HG02763 (cell line): ENCODE data around the gene BCO2.
"Not testable (repeated sequence)": the region's sequence is repeated elsewhere in the genome, so short reads cannot be mapped to it uniquely, and the experiment has no call there.

Source experiments
- ATAC-seq: cut with Tn5 transposase; IDR thresholded peaks from one replicate; pipeline ENCODE4 v1.9.1; 2021; ENCODE audit warnings: mild to moderate bottlenecking, moderate library complexity; ENCODE audit not compliant: unreplicated experiment

BCO2 gene

DNA sequence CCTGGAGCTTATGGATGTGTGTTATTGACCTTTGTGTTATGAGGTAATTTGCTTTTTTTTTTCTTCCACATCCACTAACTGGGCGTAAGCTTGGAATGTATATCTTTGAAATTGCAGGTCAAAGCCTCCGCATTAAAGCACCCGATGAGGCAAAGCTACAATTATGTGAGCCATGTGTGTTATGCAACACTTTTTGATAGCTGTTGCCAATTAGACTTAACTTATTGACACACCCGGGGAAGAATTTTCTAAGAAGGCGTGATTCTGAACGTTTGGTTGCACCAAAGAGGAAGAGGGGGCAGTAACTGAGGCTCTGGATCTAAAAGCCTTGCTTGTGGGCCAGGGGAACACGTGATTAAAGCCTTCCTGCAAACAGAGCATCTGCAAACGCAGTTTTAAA is 8.8 kb upstream of the BCO2 start:
- no peak for ATAC-seq

DNA sequence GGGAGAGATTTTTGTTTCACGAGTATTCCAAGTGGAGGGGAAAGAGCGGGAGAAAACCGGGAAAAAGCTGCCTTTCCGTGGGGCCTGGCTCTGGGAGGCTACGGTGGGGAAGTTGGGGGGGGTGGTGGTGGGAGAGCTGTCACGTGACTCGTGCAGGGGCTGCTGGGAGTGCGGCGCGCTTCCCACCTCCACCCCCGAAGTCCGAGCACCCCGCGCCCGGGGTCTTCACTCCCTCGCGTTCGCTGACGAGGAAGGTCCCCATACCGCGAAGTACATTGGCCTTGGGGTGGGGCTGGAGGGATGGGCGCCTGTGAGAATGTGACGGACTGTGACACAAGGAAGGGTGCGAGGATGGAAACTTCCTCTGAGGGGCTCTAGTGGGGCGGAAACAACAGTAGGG is 8.2 kb upstream of the BCO2 start, which contains the start of gene TEX12:
TEX12 (plus strand) TSS at position 228 of the 400 bp plus-strand sequence. CDS start 1,897 bp downstream, outside the sequence.
- no peak for ATAC-seq

DNA sequence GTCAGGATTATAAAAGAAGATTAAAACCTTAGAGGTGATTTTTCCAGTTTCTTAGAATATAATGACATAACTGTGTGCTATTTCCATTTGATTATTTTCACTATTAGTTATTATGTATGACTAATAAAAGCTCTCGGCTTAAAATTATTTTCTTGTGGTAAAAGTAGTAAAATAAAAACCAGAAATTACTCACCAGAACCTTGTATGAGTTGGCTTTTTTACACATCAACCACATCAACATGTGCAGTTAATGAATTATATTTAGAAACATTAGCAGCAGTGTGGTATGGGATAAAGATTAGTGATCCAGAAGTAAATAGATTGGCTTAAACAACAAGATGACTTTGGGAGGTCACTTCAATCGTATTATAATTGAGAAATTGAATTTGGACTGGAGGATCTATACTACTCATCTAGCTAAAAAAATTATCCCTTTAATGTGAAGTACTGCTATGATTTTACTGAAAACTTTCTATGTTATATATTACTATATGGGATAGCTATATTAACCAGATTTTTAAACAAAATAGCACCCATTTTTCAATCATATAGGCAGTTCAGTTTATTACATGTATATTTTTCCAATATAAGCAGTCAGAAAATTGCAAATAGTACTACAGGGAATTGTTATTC is 2.8 kb upstream of the BCO2 start:
- no peak for ATAC-seq

DNA sequence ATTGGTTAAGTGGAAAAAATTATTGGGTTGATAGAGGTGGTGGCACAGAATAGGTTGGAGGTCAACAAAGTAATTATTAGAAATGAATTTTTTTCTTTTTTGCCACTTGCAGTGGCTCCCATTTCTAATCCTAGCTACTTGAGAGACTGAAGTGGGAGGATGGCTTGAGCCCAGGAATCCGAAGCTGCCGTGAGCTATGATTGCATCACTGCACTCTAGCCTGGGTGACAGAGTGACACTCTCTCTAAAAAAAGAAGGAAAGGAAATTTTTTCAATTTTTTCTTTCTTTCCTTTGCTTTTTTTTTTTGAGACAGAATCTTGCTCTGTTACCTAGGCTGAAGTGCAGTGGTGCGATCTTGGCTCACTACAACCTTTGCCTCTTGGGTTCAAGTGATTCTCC is 2.2 kb upstream of the BCO2 start:
- no peak for ATAC-seq

DNA sequence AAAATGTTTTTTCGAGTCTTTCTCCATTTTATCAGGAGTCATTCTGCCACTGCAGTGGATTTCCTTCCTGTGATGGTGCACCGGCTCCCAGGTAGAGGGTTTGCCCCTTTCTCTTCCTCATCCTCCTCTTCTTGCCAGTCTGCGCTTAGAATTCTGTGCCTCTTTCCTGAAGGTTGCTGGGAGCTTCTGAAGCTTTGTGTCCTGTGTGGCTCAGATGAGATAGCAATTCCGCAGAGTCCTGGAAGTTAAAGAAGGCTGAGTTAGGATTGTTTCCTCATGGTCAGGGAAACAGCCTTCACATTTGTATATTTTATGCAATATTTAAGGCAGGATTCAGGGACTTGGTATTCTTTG is 264 bp downstream of the BCO2 start:
- ATAC-seq = no peak

DNA sequence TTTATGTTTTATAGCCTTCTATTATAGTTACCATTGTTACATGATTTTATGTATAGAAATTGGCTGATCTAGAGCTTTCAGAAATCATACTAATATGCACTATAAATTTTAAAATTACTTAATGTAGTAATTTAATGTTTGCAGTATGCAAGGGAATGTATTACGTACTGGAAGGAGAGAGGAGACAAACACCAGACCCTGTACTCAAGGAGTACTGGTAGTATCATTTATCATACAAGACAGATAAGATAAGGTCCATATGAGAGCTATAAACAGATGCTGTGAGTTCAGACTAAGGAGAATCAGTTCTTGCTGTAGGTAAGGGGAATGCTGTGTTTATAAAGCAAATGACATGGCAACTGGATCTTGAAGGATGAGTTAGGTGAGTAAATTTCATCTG is 765 bp downstream of the BCO2 start:
- ATAC-seq = no peak

DNA sequence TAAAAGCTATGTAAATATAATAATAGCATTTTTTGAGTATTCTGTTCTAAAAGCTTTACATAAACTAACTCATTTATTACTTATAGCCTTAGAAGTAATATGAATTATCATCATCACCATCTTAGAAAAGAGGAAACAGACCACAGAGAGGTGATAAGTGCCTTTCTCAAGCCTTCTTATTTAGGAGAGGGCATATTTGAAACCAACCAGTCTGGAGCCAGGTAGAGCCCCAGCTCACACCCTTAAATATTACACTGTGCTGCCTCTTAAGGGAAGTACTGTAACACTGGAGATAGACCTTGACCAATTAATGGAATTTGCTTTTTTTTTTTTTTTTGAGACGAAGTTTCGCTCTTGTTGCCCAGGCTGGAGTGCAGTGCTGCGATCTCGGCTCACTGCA is 2.3 kb downstream of the BCO2 start:
- no peak for ATAC-seq

DNA sequence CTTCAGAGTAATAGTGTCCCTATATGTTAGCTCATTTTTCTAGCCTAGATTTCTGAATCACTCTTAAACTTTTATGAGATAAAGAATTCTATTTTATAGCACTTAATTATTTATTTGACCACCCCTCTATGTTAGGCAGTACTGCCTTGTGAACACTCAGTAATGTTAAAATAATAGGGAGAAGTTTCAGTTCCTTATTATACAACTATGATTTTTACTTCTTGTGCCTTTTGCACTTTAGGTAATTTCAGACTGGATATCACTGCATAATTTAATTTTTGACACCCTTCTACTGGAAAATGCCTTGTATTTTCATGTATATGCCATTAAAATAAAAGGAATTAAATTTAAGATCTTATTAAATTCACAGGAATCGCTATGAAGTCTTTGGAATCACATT is 3.1 kb downstream of the BCO2 start:
- ATAC-seq = no peak

DNA sequence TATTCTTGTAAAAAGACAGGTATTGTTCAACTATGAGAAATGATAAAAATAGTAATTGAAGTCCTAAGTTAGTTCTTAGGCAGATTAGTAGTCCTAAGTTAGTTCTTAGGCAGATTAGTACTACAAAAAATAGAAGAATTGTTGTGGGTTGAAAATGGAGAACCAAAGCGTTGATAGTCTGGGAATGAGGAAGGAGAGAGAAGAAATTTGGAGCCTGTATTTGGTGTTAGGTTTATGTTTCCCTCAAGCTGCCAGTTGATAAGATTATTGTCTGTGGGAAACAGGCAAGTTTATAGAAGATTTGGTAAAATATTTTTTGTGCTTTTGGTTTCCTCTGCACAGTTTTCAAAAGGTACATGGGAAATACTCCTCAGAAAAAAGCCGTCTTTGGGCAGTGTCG is 3.6 kb downstream of the BCO2 start:
- ATAC-seq = no peak

DNA sequence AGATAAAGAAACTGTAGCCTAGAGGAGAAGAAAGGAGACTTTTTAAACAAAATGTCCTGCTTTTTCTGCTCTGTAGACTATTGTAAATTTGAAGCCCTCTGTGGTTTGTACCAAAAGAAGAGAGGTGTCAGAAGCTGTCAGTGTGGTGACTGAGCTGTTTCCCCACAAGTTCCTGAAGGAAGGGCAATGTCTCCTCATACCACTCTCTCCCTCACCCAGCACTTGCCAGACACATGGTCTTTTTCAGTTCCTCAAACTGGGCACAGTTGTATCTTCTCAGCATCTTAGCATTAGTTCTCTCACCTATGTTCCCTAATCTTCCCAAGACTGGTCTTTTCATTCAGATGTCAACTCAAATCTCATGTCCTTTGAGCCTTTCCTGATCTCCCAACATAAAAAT is 4.3 kb downstream of the BCO2 start:
- no peak for ATAC-seq

DNA sequence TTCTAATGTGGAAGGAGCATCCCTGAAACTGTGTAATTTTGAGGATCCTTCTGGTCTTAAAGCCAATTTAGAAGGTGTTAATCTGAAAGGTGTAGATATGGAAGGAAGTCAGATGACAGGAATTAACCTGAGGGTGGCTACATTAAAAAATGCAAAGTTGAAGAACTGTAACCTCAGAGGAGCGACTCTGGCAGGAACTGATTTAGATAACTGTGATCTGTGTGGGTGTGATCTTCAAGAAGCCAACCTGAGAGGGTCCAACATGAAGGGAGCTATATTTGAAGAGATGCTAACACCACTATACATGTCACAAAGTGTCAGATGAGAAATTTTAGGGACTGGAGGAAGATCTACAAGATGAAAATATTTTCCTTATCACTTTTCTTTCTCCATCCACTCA is 7.6 kb downstream of the BCO2 start:
- no peak for ATAC-seq

DNA sequence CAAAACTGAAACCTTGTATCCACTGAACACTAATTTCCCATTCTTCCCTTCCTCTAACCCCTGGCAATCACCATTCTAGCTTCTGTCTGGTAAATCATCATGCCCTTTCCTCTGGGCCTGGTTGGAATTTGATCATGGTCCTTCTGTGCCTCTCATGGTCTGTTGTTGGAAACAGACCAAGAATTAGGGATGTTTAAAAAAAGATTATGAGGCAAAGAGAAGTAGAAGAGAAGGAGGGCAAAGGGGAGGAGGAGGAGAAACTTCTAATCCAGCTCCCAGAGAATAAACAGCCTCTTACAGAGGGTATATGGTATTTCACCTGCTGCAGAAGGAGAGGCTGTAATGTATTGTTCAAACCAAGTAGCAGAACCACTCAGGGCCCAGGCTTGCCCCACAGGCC is 10.6 kb downstream of the BCO2 start:
- no peak for ATAC-seq

DNA sequence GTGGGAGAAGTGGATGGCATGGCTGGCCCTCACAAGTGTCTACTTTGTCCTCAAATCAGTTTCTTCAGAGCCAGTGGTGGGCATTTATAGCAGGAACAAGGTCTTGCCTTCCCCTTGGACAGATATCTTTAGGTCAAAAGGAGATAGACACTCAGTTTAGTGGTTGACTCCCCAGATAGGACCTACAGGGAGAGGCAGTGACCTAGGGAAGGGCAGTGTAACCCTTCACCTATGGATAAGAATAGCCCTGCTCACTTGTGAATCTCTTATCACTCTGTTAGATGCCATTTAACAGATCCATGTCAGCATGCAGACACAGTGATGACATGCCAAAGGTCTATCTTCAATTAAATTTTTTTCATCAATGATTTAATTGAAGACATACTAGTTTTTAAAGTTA is 11.0 kb downstream of the BCO2 start:
- no peak for ATAC-seq

DNA sequence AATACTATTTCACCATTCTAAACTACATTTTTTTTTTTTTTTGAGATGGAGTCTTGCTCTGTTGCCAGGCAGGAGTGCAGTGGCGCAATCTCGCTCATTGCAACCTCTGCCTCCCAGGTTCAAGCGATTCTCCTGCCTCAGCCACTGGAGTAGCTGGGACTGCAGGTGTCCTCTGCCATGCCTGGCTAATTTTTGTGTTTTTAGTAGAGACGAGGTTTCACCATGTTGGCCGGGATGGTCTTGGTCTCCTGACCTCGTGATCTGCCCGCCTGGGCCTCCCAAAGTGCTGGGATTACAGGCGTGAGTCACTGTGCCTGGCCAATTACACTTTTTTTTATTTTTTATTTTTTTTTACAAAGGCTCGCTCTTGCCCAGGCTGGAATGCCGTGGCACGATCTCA is 19.8 kb downstream of the BCO2 start:
- ATAC-seq = not testable (repeated sequence)

DNA sequence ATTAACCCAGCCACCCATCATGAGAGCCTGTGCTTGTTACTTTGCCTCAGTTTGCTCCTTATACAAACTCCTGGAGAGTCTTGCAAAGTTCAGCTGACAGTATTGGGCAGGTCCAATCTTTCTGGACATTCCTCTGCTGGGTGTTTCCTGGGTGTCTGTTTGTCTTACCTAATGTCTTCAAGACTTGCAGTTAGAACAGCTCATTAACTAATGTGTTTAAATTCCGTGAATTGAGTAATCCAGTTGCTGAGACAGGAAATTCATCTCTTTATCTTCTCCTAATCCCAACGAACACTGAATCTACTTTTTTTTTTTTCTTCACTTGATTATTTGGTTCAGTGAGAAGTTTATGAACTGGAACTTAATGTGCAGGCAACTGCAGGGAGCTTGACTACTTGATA is 20.6 kb downstream of the BCO2 start:
- no peak for ATAC-seq

DNA sequence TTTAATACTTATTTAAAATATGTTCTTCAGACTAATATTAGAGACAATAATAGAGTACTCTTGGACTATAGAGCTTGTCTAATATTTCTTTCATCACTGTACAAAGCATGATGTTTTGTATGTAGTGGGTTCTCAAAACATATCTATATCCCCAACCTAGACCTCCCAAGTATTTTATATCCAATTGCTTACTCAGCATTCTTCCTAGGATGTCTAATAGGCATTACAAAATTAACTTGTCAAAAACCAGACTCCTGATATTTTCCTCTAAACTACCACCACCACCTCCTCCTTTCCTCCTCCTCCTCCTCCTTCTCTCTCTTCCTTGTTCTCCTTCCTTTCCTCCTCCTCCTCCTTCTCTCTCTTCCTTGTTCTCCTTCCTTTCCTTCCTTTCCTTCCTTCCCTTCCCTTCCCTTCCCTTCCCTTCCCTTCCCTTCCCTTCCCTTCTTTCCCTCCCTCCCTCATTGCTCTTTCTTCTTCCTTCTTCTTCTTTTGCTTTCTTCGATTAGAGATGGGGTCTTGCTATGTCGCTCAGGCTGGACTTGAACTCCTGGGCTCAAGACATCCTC is 21.3 kb downstream of the BCO2 start:
- ATAC-seq = no peak

DNA sequence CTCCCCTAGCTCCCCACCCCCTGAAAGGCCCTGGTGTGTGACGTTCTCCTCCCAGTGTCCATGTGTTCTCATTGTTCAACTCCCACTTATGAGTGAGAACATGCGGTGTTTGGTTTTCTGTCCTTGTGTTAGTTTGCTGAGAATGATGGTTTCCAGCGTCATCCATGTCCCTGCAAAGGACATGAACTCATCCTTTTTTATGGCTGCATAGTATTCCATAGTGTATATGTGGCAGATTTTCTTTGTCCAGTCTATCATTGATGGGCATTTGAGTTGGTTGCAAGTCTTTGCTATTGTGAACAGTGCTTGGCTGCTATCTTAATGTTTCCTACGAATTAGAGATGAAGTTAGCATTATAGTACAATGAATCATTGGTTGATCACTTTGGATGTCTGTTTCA is 23.8 kb downstream of the BCO2 start:
- ATAC-seq = not testable (repeated sequence)

DNA sequence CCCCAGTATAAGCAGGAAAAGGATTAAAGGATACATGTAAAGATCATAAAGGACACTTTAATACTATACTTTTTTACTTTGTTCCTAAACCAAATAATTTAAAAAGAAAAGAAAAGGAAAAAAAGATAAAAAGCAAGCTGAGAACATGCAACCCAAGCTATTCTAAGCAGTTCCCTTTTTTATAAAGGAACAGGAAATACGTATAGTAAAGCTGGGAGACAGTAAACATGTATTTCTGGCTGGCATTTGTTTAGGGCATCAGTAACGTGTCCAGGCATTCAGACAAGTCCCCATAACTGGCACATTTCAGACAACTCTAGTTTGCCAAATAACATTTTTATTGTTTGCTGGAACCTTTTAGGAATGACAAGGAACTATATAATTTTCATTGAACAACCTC is 24.9 kb downstream of the BCO2 start:
- no peak for ATAC-seq

DNA sequence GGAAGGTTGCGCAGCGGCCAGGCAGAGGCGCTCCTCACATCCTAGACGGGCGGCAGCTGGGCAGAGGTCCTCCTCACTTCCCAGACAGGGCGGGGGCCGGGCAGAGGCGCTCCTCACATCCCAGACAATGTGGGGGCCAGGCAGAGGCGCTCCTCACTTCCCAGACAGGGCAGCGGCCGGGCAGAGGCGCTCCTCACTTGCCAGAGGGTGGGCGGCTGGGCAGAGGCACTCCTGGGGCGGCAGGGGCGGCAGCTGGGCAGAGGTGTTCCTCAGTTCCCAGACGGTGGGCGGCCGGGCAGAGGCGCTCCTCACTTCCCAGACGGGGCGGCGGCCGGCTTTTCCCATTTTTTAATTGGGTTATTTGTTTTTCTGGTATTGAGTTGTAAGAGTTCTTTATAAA is 30.8 kb downstream of the BCO2 start:
- no peak for ATAC-seq

DNA sequence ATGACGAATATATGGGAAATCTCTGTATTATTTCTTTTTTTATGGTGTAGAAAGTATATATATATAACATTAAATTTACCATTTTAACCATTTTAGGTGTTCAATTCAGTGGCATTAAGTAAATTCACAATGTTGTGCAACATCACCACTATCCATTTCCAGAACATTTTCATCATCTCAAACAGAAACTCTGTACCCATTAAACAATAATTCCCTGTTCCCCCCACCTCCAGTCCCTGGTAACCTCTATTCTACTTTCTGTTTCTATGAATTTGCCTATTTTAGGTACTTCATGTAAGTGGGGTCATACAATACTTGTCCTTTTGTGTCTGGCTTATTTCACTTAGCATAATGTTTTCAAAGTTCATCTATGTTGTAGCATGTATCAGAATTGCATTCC is 35.6 kb downstream of the BCO2 start:
- ATAC-seq = no peak

DNA sequence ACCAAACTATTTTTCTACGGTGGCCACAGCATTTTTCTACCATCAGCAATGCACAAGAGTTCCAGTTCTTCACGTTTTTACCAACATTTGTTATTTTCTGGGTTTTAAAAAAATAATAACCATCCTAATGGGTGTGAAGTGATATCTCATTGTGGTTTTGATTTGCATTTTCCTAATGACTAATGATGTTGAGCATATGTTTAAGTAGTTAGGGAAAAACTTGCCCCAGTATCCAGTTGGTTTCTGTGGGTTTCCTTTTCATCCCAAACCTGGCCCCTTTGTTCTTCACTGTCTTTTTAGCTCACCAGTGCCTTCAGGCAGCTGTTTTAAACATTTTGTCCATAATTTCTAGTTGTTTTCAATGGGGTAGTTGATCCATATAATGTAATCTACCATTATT is 36.2 kb downstream of the BCO2 start:
- no peak for ATAC-seq

DNA sequence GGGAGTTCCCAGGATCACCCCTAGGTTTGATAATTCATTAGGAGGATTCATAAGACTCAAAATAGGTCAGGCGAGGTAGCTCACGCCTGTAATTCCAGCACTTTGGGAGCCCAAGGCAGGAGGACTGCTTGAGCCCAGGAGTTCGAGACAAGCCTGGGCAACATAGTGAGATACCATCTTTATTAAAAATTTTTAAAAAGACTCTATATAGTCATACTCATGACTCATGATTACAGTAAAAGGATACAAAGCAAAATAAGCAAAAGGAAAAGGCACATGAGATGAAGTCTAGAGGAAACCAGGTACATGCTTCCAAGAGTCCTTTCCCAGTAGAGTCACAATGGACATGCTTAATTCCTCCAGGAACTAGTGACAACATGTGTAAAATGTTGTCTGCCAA is 37.0 kb downstream of the BCO2 start:
- ATAC-seq = no peak

DNA sequence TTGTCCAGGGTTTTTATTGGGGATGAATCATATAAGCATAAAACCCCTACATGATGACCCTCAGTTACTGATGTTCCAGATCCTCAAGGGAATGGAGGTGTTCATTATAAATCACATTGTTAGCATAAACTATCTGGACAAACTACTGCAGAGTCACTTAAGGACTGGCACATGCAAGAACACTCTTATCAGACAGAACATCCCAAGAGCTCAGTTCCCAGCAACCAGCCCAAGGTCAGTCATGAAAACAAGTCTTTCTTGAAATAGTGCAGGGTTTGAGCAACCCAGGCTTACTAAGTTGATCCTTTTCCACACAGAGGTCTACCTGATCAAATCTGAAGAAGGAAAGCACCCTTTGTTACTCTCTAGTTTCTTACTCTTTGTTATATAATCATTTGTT is 37.4 kb downstream of the BCO2 start:
- no peak for ATAC-seq
